Keratinocyte (primary cell): ENCODE results near the gene PCAT6. TPM values are rescaled to one million over a fixed set of nuclear protein-coding genes. Genes with fewer than 3 reads are reported as not detected.

Experiments used
- DNase-seq: peaks from one replicate; pipeline ENCODE4 v3.0.0-alpha.2; 2011; ENCODE audit warnings: low read depth, missing footprints, low spot score
- FAIRE-seq: peaks from 2 replicates; lab custom pipeline; 2011; peaks lifted over from hg19 to GRCh38; lab: Jason Lieb, UNC
- H2AFZ ChIP-seq: 2 replicates; pipeline ENCODE4 v1.6.0; 2012; ENCODE audit warnings: low read length, control low read depth, inconsistent platforms; ENCODE audit not compliant: control insufficient read depth
- H3K27ac ChIP-seq: 2 replicates; pipeline ENCODE4 v1.5.1; 2011; ENCODE audit warnings: low read length; ENCODE audit not compliant: control insufficient read depth, insufficient read depth
- H3K27me3 ChIP-seq: 3 replicates; pipeline ENCODE4 v1.6.0; 2011; ENCODE audit warnings: low read length; ENCODE audit not compliant: control insufficient read depth, insufficient read depth; ENCODE audit errors: extremely low read depth
- H3K36me3 ChIP-seq, 2 experiments: 2 replicates in 1 of 2; 3 replicates in 1 of 2; pipeline ENCODE4 v1.5.1; 2011; ENCODE audit warnings: low read length in 2 of 2, mild to moderate bottlenecking in 1 of 2; ENCODE audit not compliant: control insufficient read depth in 2 of 2, insufficient read depth in 2 of 2; ENCODE audit errors: extremely low read depth in 1 of 2
- H3K4me1 ChIP-seq: 3 replicates; pipeline ENCODE4 v1.5.1; 2011; ENCODE audit warnings: low read length; ENCODE audit not compliant: control insufficient read depth, insufficient read depth; ENCODE audit errors: extremely low read depth
- H3K4me2 ChIP-seq: 3 replicates; pipeline ENCODE4 v1.6.0; 2011; ENCODE audit warnings: low read depth, low read length; ENCODE audit not compliant: control insufficient read depth, insufficient read depth; ENCODE audit errors: extremely low read depth
- H3K4me3 ChIP-seq, 3 experiments: fragments of 200-600 bp in 1 of 3; sonication (generic) in 1 of 3; 2 replicates in 2 of 3; 3 replicates in 1 of 3; pipeline ENCODE4 v1.5.1; 2011 to 2016; ENCODE audit warnings: low read length in 3 of 3, mild to moderate bottlenecking in 3 of 3, control low read depth in 2 of 3, inconsistent platforms in 1 of 3, low read depth in 1 of 3, mixed read lengths in 1 of 3, mixed run types in 1 of 3, moderate library complexity in 1 of 3; ENCODE audit not compliant: control insufficient read depth in 2 of 3, insufficient read depth in 2 of 3; ENCODE audit errors: extremely low read depth in 1 of 3
- H3K79me2 ChIP-seq: 2 replicates; pipeline ENCODE4 v1.6.0; 2012; ENCODE audit warnings: low read length; ENCODE audit not compliant: control insufficient read depth, insufficient read depth
- H3K9ac ChIP-seq: 3 replicates; pipeline ENCODE4 v1.6.0; 2011; ENCODE audit warnings: low read length; ENCODE audit not compliant: control insufficient read depth, insufficient read depth; ENCODE audit errors: extremely low read depth
- H3K9me1 ChIP-seq: 3 replicates; pipeline ENCODE4 v1.6.0; 2011; ENCODE audit warnings: low read length; ENCODE audit not compliant: control insufficient read depth, insufficient read depth; ENCODE audit errors: extremely low read depth
- H3K9me3 ChIP-seq: 2 replicates; pipeline ENCODE4 v1.5.1; 2012; ENCODE audit warnings: low read depth, low read length; ENCODE audit not compliant: control insufficient read depth
- H4K20me1 ChIP-seq: 3 replicates; pipeline ENCODE4 v1.6.0; 2011; ENCODE audit warnings: low read length; ENCODE audit not compliant: control insufficient read depth, insufficient read depth; ENCODE audit errors: extremely low read depth
- CTCF ChIP-seq, 3 experiments: IDR thresholded peaks in 1 of 3; conservative IDR thresholded peaks in 1 of 3; optimal IDR thresholded peaks in 1 of 3; 2 replicates in 2 of 3; 3 replicates in 1 of 3; pipeline versions ENCODE3 to v1.5.1; 2011; ENCODE audit warnings: low read length in 3 of 3, mild to moderate bottlenecking in 3 of 3, moderate library complexity in 2 of 3, control low read depth in 1 of 3, inconsistent platforms in 1 of 3; ENCODE audit not compliant: insufficient read depth in 2 of 3; ENCODE audit errors: extremely low read depth in 1 of 3
- EZH2 ChIP-seq: IDR thresholded peaks from one replicate; pipeline ENCODE4 v1.6.1; 2012; ENCODE audit warnings: inconsistent platforms, mild to moderate bottlenecking, low read length, moderate library complexity
- dilution Hi-C: fragments of 300-500 bp; cut with MboI; formaldehyde crosslinking; loops from one replicate; pipeline ENCODE4 v1.7.0; 2020; ENCODE audit warnings: low sequenced_read_pairs; ENCODE audit not compliant: extremely low pct_ligation_motif_present
- polyA plus RNA-seq, 5 experiments: library from polyadenylated mRNA; depleted of rRNA in 3 of 5; stranded (reverse) in 3 of 5; stranded (forward) in 1 of 5; unstranded in 1 of 5; fragments of >200 nt; gene quantifications; 1 replicate in 1 of 5; 2 replicates in 3 of 5; 3 replicates in 1 of 5; pipeline versions ENCODE4 v1.2.1 to v1.2.3, GENCODE V29; 2011 to 2012; ENCODE audit warnings: missing spikeins in 2 of 5, low read depth in 1 of 5, low replicate concordance in 1 of 5

Gene PCAT6
- polyA plus RNA-seq, 1 donor (not counting 4 experiments of a cell fraction or from before 2014, with no cell fraction given): 1.6 TPM

- dilution Hi-C loops: no loop called here
- TF ChIP-seq CTCF (optimal IDR thresholded peaks at IDR 0.05 in 1 of 3, IDR thresholded peaks at IDR 0.05 in 1 of 3, conservative IDR thresholded peaks at IDR 0.05 in 1 of 3; ENCODE audit: extremely low read depth in 1 of 3, insufficient read depth in 2 of 3, low read length in 3 of 3) (no peak), EZH2 (no peak)
- no peak for DNase-seq
- H3K79me2 ChIP-seq: no peaks in the 10 kb centered on the region
- H3K27ac ChIP-seq: no peak overlapping the region
- H3K4me1 ChIP-seq: peaks cover 11% of the 10 kb centered on the region
- no peaks in the 10 kb centered on the region for H3K9me3 ChIP-seq
- H3K36me3 ChIP-seq: no peaks in the 10 kb centered on the region
- H2AFZ ChIP-seq: no peak overlapping the region
- FAIRE-seq: no peak
- H3K9ac ChIP-seq: no peak overlapping the region
- H3K9me1 ChIP-seq: no peaks in the 10 kb centered on the region
- H3K4me3 ChIP-seq: no peak overlapping the region
- no peaks in the 10 kb centered on the region for H4K20me1 ChIP-seq
- H3K4me2 ChIP-seq: no peak overlapping the region
- H3K27me3 ChIP-seq: no peaks in the 10 kb centered on the region
Measured at GRCh38 chr1:202848191-202848542, 37.4 kb downstream of the PCAT6 start.

- Histone ChIP-seq H3K4me3 (no peak overlapping the region), H3K9ac (no peak overlapping the region), H3K9me3 (no peaks in the 10 kb centered on the region), H3K27ac (no peak overlapping the region), H2AFZ (no peak overlapping the region), H3K4me2 (no peak overlapping the region), H3K36me3 (no peaks in the 10 kb centered on the region), H4K20me1 (no peaks in the 10 kb centered on the region), H3K79me2 (no peaks in the 10 kb centered on the region), H3K27me3 (no peaks in the 10 kb centered on the region), H3K4me1 (no peaks in the 10 kb centered on the region), H3K9me1 (no peaks in the 10 kb centered on the region)
- FAIRE-seq (no peak), DNase-seq (no peak)
- TF ChIP-seq CTCF (optimal IDR thresholded peaks at IDR 0.05 in 1 of 3, IDR thresholded peaks at IDR 0.05 in 1 of 3, conservative IDR thresholded peaks at IDR 0.05 in 1 of 3; ENCODE audit: extremely low read depth in 1 of 3, insufficient read depth in 2 of 3, low read length in 3 of 3): no peak
- dilution Hi-C loops: no loop called here
Measured at GRCh38 chr1:202850593-202851362, 40.0 kb downstream of the PCAT6 start.
